22Rv1 (cell line): ENCODE data around the gene RSU1.

Experiments used
- H3K27ac ChIP-seq: fragments of 450-650 bp; 2 replicates; pipeline ENCODE4 v1.5.1; 2017
- ZFX ChIP-seq: fragments of 450-650 bp; IDR thresholded peaks from 2 replicates; pipeline ENCODE4 v1.6.1; 2017; ENCODE audit warnings: antibody characterized with exemption, borderline replicate concordance
- TF ChIP-seq, protein P1 (sequence below): fragments of 450-650 bp; IDR thresholded peaks from 2 replicates; pipeline ENCODE4 v1.5.1; 2017; ENCODE audit warnings: mild to moderate bottlenecking

RSU1 gene

DNA sequence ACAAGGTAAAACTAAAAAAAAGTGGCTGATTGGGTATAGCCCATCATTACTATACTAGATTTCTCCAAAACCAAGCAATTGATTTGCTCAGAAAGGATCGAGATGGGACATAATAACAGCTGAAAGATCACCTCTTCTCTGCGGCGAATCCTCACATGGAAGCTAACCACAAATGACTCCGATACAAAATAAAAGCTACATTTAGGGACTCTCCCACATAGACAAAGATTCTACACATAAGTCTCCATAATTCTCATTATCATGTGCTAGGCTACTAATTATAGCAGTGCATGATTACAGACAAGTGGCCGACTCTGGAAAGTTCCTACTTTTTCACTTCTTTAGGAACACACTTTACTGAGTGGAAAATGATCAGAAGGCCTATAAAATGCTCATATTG lies 116.9 kb downstream of the RSU1 start:
- TF ChIP-seq, protein P1, sequence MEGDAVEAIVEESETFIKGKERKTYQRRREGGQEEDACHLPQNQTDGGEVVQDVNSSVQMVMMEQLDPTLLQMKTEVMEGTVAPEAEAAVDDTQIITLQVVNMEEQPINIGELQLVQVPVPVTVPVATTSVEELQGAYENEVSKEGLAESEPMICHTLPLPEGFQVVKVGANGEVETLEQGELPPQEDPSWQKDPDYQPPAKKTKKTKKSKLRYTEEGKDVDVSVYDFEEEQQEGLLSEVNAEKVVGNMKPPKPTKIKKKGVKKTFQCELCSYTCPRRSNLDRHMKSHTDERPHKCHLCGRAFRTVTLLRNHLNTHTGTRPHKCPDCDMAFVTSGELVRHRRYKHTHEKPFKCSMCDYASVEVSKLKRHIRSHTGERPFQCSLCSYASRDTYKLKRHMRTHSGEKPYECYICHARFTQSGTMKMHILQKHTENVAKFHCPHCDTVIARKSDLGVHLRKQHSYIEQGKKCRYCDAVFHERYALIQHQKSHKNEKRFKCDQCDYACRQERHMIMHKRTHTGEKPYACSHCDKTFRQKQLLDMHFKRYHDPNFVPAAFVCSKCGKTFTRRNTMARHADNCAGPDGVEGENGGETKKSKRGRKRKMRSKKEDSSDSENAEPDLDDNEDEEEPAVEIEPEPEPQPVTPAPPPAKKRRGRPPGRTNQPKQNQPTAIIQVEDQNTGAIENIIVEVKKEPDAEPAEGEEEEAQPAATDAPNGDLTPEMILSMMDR, result no peak
- TF ChIP-seq ZFX, result no peak
- H3K27ac ChIP-seq, result no peak overlapping the region

DNA sequence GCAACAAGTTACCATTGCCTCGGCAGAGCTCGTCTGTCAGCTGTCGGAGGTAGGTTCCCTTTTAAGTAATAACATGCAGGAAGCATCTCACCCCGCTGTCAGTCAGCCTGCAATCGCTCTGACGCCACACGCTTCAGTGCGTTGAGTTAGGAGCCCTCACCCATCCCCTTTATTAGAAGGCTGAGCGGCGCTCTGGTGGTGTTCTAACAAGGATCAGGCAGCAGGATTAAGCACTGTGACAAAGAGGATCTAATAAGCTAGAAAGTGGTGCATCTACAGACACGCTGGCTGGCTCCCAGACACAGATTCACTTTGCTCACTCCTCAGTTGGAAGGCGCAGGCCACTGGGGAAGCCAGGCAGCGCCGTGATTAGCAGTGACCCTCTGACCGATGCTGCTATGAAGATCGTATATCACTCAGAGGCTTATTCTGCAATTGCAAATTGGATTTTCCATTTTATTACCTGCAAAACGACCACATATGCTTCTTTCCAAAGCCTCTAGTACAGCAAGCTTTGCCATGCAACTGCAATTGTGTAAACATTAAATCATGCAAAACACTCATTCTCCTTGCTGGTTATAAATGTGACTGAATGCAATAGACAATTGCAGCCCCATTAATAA lies 117.7 kb downstream of the RSU1 start:
- H3K27ac ChIP-seq, result no peak overlapping the region
- TF ChIP-seq, protein P1, result no peak
- TF ChIP-seq ZFX, result no peak

DNA sequence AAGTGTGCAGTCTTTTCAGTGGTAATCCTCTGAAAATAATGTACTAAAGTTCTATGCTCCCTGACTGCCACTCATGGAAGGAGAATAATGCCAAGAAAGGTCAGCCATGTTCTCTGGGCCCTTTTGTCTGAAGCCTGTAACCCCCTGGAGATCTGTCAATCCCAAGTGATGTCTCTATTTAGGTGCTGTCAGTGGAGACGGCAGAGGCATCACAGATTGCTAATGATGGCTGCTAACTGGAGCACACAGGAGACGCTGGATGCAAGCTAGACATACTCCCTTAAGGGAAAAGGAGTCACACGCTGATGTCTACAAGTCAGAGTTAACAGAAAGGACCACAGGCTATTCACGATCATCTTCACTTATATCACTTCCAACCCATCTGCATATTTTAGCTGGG lies 118.8 kb downstream of the RSU1 start:
- no peak overlapping the region for H3K27ac ChIP-seq
- TF ChIP-seq ZFX, result no peak
- TF ChIP-seq, protein P1, result no peak

DNA sequence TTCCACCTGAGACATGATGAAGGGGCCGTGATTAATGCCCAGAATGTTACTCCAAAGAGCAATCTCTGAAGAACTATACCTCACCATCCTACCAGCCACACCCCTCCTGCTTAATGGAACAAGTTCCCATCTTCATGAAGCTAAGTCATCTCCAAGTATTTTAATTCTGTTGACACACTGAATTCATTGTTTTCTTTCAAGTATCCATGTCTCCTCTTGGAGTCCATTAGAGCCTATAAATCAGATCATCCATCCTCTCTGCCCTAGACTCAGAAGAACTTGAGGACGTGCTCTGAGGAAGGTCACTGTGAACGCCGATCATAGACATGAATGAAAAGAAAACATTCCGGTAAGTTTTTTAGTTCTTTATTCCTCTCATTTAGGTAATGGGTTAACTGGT lies 126.8 kb downstream of the RSU1 start:
- no peak for TF ChIP-seq ZFX
- TF ChIP-seq, protein P1, result no peak

GRCh38 chr10:16689696-16690095 lies 127.5 kb downstream of the RSU1 start:
- no peak overlapping the region for H3K27ac ChIP-seq
- no peak for TF ChIP-seq ZFX
- TF ChIP-seq, protein P1, result no peak

More for the DNA sequence above, 126.8 kb downstream of the RSU1 start:
- H3K27ac ChIP-seq, result no peak overlapping the region

DNA sequence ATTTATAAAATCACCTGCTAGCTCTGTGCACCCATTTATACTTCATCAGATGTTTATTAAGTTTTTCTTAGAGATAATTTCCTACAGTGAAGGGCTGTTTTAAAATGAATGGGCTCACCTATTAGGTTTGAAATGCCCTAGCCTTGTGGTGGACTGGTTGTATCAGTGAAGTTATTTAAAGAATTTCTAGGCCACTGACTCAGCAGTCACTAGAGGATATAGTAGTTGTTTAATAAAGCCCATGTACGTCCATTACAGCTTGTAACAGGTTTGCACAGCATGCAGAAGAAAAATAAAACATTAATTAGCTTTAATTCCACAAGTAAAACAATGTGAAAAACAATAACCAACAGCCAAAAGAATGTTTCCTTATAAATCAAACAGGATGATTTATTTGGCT lies 128.0 kb downstream of the RSU1 start:
- H3K27ac ChIP-seq, result no peak overlapping the region
- TF ChIP-seq ZFX, result no peak
- TF ChIP-seq, protein P1, result no peak

GRCh38 chr10:16686054-16686902 lies 130.9 kb downstream of the RSU1 start:
- no peak for TF ChIP-seq ZFX
- TF ChIP-seq, protein P1, result no peak

More at GRCh38 chr10:16686054-16686902, 130.9 kb downstream of the RSU1 start:
- no peak overlapping the region for H3K27ac ChIP-seq
